HG02981 (cell line): ENCODE measurements around the gene SPATA32.

Experiments used
- ATAC-seq: cut with Tn5 transposase; IDR thresholded peaks from one replicate; pipeline ENCODE4 v1.9.1; 2021; ENCODE audit warnings: mild to moderate bottlenecking, moderate library complexity; ENCODE audit not compliant: unreplicated experiment

The SPATA32 gene

DNA sequence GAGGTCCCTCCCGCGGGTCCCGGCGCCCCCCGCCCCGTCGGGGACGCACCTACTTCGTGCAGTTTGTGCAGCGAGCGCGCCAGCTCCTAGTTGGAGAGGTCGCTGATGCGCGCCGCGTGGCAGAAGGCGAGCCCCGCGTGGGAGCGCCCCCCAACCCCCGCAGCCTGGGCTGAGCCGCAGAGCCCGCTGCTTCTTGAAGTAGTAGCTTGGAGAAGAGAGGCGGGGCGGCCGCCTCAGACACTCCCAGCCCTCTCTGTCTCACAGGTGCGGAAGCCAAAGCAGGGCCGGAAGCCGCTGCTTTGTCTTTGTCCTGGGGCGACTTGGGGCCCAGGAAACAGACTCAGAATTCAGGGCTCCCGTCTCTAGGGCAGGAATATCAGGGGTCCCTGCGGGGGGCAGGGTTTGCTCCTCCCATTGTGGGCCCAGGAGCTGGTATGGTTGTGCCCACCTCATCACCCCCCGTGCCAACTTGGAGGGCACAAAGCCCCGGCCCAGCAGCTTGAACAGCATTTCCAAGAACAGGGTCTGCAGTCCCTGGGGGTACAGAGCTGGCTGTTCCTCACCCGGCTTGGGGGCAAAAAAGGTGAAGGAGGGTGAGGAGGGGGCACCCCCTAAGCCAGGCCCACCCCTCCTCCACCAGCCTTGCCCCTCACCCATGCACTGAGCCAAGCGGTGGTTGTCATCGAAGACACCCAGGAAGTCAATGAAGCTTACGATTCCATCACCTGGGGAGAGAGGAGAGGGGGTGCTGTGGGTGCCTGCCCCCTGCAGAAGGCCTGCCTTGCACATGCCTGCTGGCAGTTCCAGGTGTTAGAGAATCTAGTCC lies 13.5 kb downstream of the SPATA32 start:
- peak; percentile 59 for ATAC-seq

DNA sequence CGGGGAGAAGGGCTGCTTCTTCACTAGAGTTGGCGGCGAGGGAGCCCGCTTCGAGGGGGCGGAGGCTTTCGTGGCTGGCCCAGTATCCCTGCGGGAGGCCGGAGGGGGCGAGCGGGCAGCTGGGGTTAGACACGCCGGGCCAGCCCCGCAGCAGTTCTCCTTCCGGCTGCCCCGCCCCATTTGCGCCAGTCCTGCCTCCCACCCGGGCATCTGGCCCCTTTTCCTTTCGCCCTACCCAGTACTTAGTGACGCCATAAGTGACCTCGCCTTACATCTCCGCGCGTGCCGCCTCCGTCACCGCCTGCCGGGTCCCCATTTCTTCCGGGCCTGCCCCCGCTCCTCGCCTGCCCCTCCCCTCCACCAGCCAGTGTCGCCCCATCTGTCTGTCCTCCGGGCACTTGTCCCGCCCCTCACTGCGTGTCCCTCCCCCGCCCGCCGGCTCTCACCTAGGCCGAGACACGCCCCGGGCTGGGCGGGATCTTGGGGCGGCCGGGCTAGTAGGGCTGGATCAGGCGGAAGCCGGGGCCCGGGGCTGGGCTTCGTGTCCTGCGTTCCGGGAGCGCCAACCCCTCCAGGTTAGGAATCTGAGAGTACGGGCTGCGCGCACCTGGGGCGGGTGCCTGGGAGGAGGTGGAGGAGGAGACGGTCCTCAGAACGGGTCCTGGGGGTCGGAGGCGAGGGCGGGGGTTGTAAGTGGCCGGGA lies 14.3 kb downstream of the SPATA32 start:
- ATAC-seq, result peak; percentile 80

DNA sequence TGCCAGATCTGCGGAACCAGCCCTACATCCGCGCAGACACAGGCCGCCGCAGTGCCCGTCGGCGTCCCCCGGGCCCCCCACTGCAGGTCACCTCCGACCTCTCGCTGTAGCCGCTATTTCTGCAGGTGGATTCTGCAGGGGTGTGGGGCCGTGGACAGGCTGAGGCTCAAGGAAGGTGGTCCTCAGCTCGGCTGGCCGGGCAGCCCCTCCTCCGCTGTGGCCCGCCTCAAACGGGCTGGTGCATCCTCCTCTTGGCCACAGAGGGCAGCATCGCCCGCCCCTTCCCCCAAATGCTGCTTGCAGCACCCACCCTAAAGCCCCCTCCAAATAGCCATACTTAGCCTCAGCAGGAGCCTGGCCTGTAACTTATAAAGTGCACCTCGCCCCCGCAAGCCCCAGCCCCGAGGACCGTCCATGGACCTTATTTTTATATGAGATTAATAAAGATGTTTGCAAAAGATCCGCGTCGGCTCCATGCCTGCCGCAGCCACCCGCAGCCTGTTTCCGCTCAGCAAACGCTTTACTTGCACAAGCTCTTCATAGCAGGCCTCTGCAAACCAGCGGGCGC lies 14.9 kb downstream of the SPATA32 start:
- no peak for ATAC-seq

DNA sequence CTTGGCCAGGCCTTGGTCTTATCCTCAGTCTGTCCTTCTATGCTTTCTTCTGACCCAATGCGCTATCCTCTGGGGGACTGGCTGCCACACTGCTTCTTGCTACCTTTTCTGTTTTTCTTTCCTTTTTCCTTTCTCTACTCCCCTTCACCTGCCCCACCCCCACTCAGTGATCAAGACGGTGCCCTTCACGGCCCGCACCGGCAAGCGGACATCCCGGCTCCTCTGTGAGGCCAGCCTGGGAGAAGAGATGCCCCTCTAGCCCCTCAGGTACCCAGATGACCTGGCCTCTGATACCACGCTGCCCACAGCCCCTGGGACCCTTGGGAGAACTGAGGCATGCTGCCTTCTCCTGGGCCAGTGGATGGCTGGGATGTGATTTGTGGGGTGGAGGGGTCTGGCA lies 15.6 kb downstream of the SPATA32 start:
- ATAC-seq, result no peak

DNA sequence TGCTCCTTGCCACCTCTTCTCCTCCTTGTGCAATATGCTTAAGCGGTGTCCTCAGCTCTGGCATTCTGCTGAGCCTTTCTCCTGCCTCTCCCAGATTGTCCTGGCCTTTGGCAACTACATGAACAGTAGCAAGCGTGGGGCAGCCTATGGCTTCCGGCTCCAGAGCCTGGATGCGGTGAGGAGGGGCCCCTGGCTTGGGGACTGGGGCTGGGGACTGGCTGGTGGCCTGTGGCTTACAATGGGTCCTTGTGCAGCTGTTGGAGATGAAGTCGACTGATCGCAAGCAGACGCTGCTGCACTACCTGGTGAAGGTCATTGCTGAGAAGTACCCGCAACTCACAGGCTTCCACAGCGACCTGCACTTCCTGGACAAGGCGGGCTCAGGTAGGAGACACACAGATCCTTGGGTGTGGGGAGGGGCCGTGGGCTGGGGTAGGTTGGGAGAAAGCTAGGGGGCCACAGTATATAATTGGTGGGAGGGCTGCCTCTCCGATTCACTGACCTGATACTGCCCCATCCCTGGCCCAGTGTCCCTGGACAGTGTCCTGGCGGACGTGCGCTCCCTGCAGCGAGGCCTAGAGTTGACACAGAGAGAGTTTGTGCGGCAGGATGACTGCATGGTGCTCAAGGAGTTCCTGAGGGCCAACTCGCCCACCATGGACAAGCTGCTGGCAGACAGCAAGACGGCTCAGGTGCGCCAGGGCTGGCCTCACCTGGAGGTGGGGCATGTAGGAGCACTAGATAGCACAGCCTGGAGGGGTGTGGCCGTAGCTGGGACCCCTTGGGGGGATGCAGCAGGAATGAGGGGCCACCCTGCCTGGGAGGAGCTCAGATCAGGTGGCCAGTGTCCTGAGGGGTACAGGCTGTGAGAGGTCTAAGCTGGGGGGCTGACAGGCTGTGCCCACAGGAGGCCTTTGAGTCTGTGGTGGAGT lies 16.9 kb downstream of the SPATA32 start:
- ATAC-seq, result no peak

DNA sequence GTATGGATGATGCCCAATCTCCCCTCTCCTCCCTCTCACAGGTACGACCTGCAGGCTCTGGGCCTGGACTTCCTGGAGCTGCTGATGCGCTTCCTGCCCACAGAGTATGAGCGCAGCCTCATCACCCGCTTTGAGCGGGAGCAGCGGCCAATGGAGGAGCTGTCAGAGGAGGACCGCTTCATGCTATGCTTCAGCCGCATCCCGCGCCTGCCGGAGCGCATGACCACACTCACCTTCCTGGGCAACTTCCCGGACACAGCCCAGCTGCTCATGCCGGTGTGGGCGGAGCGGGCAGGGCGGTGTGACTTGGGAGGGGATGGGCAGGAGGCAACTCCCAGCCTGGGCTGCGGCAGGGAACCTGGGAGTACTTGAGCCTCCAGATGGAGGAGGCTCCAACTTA lies 18.1 kb downstream of the SPATA32 start:
- ATAC-seq, result no peak

DNA sequence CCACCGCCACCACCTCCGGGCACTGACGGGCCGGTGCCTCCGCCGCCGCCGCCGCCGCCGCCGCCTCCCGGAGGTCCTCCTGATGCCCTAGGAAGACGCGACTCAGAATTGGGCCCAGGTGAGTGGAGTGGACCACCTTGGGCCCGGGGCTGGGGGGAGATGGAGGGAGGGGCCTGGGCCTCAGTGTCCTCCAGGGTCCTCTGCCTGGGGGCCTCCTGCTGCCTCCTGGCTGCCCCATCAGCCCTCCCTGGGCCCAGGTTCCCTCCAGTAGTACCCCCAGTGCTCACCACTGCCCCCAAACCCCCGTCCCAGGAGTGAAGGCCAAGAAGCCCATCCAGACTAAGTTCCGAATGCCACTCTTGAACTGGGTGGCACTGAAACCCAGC lies 19.9 kb downstream of the SPATA32 start:
- no peak for ATAC-seq

DNA sequence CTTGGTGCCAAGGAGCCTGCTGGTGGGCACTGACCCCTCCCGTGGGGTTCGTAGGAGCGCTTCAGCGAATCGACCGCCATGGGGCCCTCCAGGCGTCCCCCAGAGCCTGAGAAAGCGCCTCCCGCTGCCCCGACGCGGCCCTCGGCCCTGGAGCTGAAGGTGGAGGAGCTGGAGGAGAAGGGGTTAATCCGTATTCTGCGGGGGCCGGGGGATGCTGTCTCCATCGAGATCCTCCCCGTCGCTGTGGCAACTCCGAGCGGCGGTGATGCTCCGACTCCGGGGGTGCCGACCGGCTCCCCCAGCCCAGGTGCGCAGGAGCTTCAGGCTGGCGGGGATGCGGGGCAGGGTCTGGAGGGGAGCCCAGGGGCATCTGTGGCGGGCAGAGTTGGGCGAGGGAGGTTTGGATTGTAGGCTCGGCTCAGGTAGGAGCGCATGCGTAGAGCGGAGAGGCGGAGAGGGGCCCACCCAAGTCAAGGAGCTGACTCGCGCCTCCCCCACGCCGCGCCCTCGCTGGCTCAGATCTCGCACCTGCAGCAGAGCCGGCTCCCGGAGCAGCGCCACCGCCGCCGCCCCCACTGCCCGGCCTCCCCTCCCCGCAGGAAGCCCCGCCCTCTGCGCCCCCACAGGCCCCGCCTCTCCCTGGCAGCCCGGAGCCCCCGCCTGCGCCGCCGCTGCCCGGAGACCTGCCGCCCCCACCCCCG lies 20.4 kb downstream of the SPATA32 start:
- ATAC-seq, result no peak

DNA sequence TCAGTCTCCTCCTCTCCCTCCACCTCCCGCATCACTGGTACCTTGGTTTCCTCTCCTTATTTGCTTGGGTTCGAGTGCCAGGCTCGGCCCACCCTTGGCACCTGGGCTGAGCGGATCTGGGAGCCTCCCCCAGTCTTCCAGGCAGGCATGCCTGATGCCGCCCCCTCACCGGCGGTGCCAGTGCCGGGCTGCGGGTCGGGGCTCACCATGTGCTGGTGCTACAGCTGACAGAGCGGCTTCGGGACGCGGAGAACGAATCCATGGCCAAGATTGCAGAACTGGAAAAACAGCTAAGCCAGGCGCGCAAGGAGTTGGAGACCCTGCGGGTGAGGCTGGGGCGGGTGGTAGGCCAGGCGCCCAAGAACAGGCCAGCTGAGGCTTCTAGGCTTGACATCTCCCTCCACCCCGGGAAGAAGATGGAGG lies 21.0 kb downstream of the SPATA32 start:
- no peak for ATAC-seq

DNA sequence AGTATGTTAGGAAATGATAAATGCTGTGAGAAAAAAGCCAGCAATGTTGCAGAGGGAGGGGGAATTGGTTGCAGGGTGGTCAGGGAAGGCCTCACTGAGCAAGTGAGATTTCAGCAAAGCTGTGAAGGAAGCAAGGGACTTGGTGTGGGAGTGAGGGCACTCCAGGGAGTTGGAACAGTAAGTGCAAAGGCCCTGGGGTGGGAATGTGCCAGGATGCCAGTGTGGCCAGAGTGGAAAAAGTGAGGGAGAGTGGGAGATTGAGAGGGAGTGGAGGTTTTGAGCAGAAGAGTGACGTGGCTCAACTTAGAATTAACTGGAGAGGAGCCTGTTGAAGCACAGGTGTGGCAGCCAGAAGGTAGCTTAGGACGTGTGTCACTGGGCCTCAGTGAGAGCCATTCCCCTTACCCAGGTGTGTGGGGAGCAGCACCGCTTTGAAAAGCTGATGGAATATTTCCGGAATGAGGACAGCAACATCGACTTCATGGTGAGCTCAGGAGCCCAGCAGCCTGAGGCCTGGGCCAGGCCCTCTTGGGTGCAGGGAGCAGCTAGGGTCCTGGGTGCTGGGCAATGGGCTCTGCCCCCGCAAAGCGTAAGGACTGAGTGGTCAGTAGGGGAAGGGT lies 23.6 kb downstream of the SPATA32 start:
- no peak for ATAC-seq

DNA sequence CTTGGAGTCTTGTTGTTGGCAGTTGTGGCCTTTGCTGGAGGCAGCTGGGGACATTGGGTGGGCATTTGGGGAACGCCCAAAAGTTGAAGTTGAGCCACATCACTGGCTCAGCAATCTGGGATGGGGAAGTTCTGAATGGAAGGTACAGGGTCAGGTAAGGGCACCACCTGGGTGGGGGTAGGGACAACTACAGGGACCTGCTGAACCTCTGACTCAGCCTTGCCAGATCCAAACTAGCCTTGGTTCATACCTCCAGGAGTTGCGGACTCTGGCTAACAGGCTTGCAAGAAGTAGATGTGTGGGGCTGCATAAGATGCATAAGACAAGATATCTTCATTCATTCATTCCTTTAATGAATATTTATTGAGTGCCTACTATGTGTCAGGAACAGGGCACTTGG lies 24.2 kb downstream of the SPATA32 start:
- no peak for ATAC-seq

DNA sequence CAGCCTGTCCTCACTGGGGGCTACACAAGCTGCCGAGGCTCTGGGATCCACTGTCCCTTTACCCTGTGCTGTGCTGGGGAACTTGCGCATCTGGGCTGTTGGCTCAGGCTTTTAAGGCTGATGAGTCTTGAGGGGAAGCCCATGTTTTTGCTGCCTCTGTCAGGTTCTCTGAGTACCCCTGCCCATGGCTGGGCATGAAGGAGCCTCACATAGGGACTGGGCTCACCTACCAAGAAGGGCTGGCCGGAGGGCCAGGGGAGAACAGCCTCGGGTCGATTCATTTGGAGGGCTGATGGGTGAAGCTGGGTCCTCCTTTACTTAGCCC lies 25.6 kb downstream of the SPATA32 start:
- ATAC-seq, result no peak

DNA sequence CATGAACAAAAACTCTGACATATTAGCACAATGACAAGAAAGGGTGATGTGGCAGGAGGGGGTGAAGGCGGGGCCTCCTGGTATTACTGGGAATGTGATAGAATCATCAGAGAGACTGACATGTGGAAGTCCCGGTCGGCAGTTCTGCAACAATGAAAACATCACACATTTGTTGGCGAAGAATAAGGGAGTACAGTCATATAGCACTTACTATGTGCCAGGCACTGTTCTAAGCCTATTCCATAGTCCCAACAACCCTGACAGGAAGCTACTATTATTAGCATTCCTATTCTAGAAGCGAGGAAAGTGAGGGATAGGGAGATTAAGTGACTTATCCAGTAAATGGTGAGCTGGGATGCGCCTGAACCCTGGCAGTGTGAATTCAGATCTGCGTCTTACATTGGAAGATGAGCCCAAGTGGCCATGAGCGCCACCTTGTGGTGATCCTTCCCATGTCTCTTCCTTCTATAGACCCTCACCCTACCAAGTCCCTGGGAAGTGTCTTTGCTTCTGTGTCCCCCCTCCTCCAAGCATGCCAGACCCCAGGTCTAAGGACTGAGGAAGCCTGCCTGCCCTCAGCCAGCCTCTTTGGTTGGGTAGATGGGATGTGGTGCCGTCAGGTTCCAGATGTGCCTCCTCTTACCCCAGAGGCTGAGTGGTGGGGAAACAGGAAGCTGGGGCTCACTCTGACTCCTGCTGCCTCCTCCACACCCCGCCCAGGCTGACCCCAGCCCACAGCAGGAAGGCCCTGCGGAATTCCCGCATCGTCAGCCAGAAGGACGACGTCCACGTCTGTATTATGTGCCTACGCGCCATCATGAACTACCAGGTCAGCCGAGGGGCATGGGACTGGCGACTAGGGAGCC lies 26.2 kb downstream of the SPATA32 start:
- no peak for ATAC-seq

DNA sequence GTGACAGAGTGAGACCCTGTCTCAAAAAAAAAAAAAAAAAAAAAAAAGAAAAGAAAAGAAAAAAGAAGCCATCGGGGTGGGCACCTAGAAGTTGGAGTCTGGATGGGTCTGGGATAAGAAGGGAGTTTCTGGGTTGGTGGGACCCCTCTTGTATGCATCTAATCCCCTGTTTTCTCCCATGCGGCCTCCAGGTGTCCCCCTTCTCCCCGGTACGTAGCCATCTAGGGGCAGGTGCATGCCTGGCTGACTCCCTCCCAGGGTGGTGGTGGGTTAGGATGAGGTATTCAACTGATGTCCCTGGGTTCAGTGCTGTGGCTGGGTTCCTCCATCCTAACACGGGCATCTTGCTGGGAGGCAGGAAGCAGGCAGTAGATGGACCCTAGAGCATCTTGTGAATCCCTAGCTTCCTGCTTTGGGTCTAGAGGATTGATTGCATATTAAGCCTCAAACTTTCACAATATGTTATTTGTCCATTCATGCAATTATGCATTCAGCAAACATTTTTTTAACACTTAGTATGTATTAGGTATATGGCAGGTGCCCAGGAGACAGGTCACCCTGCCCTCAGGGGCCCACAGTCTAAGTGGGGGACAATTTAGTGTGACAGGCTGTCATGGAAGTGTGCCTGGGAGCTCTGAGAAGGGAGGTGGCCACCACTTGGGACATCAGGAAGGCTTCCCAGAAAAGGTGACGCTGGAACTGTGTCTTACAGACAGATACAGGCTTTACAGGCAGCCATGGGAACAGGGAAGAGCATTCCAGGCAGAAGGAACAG lies 27.1 kb downstream of the SPATA32 start:
- ATAC-seq, result no peak

DNA sequence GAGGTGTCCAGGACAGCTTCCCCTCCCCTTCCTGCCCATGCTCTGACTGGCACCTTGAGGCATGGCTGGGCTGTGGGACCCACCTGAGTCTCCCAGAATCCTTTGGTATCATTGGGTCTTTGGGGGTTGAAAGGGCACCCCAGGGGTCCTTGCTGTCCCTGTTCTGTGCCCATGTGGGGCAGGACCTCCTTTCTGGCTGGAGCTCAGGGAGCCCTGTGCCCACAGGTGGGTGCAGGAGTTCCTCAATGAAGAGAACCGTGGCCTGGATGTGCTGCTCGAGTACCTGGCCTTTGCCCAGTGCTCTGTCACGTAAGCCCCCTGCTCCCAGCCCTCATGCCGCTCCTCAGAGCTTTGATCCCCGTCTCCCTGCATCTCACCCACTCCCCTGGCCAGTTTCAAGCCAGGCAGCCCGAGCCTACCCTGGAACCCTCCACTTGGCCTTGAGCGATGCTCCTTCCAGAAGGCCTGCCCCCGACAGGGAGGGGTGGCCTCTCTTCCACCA lies 28.4 kb downstream of the SPATA32 start:
- ATAC-seq, result no peak

DNA sequence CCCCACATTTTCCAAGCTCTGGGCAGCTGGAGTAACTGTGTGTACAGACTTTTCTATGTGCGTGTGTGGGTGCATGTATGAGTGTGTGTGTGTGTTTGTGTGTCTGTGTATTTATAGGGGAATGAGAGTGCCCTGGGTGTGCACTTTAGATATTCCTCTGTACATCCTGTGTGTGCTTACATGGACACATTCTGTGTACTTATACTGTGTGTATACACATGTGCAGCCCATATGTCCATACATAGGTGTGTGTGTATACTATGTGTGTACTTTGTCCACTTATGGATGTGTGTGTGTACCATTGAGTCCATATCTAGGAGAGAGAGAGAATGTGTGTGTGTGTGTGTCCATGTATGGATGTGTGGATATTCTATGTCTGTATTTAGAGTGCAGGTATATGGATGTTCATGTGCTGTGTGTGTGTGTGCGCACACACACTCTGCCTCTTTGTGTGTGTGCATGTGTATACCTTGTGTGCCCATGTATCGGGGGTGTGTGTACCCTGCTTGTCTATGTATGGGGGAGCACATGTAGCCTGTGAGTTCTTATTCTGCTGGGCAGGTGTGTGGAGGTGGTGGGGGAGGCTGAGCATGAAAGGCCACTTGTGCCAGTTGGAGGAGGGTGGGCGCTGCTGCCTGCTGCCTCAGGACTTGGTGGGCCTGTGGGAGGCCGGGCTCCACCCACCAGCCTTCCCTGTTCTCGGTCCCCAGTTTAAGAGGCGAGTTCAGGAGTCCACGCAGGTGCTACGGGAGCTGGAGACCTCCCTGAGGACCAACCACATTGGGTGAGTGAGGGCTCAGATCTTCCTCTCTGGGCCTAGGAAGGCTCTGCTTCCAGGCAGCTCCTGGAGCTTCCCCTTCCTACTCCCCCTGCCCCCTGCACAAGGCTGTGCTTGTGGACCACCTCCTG lies 29.1 kb downstream of the SPATA32 start:
- ATAC-seq, result no peak

DNA sequence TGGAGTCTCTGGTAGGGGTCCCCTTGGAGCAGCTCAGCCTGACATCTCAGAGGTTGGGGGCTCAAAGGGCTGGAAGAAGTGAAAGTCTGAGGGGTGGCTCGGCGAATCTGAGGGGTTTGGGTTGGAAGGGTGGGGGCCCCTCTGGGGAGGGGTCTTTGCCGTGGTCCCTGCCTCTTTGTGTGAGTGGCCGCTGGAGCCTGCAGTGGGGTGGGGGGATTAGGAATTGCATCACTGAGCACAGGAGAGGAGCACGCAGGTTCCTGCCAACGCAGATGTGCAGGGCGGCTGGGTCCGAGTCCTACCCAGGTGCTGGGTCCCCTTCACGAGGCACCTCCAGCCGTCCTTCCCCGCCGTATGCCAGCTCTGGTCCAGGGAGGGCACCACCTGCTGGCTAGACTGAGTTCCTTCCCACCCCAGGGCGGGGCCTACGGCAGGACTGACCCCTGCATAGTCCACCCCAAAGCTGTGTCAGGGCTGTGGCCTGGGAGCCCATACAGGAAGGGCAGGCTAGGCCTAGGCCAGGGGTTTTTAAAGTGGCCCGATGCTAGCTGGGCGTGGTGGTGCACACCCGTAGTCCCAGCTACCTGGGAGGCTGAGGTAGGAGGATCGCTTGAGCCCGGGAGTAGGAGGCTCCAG lies 30.3 kb downstream of the SPATA32 start:
- ATAC-seq, result no peak
